Sigmoid colon (tissue), 7 donors: ENCODE data around the gene CDCP1. TPM values are rescaled to one million over a fixed set of nuclear protein-coding genes. Genes with fewer than 3 reads are reported as not detected.

Source experiments
- DNase-seq: peaks from one replicate; pipeline ENCODE4 v3.0.0-alpha.2; 2019
- H3K27ac ChIP-seq, 4 donors: fragments of 200-600 bp; sonication (generic); one replicate each; pipeline ENCODE4 v1.5.1; 2016 to 2019; ENCODE audit warnings: mild to moderate bottlenecking in 1 of 4
- H3K27me3 ChIP-seq, 3 donors: fragments of 200-600 bp; sonication (generic); one replicate each; pipeline ENCODE4 v1.5.1; 2019; ENCODE audit warnings: mild to moderate bottlenecking in 1 of 3
- H3K36me3 ChIP-seq, 4 donors: fragments of 200-600 bp; sonication (generic); one replicate each; pipeline ENCODE4 v1.5.1; 2016 to 2019
- H3K4me1 ChIP-seq, 4 donors: fragments of 200-600 bp; sonication (generic); one replicate each; pipeline ENCODE4 v1.5.1; 2017 to 2019
- H3K4me3 ChIP-seq, 4 donors: fragments of 200-600 bp; sonication (generic); one replicate each; pipeline ENCODE4 v1.5.1; 2017 to 2019; ENCODE audit warnings: mild to moderate bottlenecking in 2 of 4, moderate library complexity in 1 of 4
- H3K9me3 ChIP-seq, 4 donors: fragments of 200-600 bp in 3 of 4; sonication (generic) in 3 of 4; one replicate each; pipeline versions ENCODE4 v1.5.1 to v1.6.1; 2013 to 2019
- CTCF ChIP-seq, 4 experiments: fragments of 450-650 bp in 3 of 4; fragments of 200-600 bp in 1 of 4; IDR thresholded peaks; one replicate each; pipeline ENCODE4 v1.5.1; 2016 to 2019; ENCODE audit warnings: antibody characterized with exemption in 4 of 4, mild to moderate bottlenecking in 3 of 4, moderate library complexity in 2 of 4
- EP300 ChIP-seq, 4 donors: sonication (generic); formaldehyde crosslinking; IDR thresholded peaks; one replicate each; pipeline ENCODE4 v1.6.1; 2017; ENCODE audit warnings: antibody characterized with exemption in 4 of 4
- POLR2A ChIP-seq, 2 donors: fragments of 450-650 bp; IDR thresholded peaks; one replicate each; pipeline ENCODE4 v1.6.1; 2016; ENCODE audit warnings: antibody characterized with exemption in 2 of 2, mild to moderate bottlenecking in 2 of 2, moderate library complexity in 2 of 2
- POLR2AphosphoS5 ChIP-seq, 4 donors: sonication (generic); formaldehyde crosslinking; IDR thresholded peaks; one replicate each; pipeline ENCODE4 v1.6.1; 2017; ENCODE audit warnings: antibody characterized with exemption in 4 of 4
- WGBS, 2 donors: extraction: QIAGEN DNeasy Blood & Tissue Kit; methylation state at CpG; one replicate each; pipeline ENCODE4 v1.1.7; 2013; 5-methylcytosine and 5-hydroxymethylcytosine counted together
- intact Hi-C: fragments of 100-400 bp; cut with DNase I; formaldehyde crosslinking; loops from one replicate; pipeline ENCODE4 v1.15.1; 2023
- polyA plus RNA-seq, 3 donors: library from polyadenylated mRNA; stranded (reverse); fragments of 200-250 nt; gene quantifications; one replicate each; pipeline ENCODE4 v1.2.3, GENCODE V29; 2013
- total RNA-seq, 4 donors: library from RNA; depleted of rRNA; stranded (reverse); fragments of >200 nt; gene quantifications; one replicate each; pipeline ENCODE4 v1.1.0, GENCODE V29; 2016
- donor health status: healthy with polysubstance abuse.
- donor health status: Bipolar disorder and iron deficiency.
- donor health status: healthy.

The CDCP1 gene
- total and polyA plus RNA-seq, 7 donors = 0.71 to 35.2 (median 1.2) TPM

GRCh38 chr3:45125550-45126026 lies 20.6 kb downstream of the CDCP1 start:
- Histone ChIP-seq H3K36me3 (no peaks in the 10 kb centered on the region), H3K27me3 (no peaks in the 10 kb centered on the region), H3K4me3 (no peak overlapping the region), H3K4me1 (peaks cover 0 to 34% (median 26%) of the 10 kb centered on the region in 4 donors), H3K9me3 (no peaks in the 10 kb centered on the region), H3K27ac (no peak overlapping the region)
- no peak for DNase-seq
- 34 to 72% methylated on average over 2 of the region's 2 CpGs for WGBS, 2 donors
- TF ChIP-seq POLR2A (IDR thresholded peaks at IDR 0.05) (no peak), POLR2AphosphoS5 (IDR thresholded peaks at IDR 0.05) (no peak), CTCF (IDR thresholded peaks at IDR 0.05) (no peak), EP300 (IDR thresholded peaks at IDR 0.05) (no peak)
- intact Hi-C loops = no loop called here

- no peak for TF ChIP-seq POLR2A (IDR thresholded peaks at IDR 0.05)
- TF ChIP-seq POLR2AphosphoS5 (IDR thresholded peaks at IDR 0.05) = no peak
- TF ChIP-seq EP300 (IDR thresholded peaks at IDR 0.05) = no peak
- no peak for TF ChIP-seq CTCF (IDR thresholded peaks at IDR 0.05)
- 45 to 67% methylated on average over 2 of the region's 2 CpGs for WGBS, 2 donors
- H3K4me3 ChIP-seq = no peak overlapping the region
- no peaks in the 10 kb centered on the region for H3K27me3 ChIP-seq
- peak overlapping the region in 3 of 4 donors; percentile 70 to 77 (median 73) for H3K27ac ChIP-seq
- intact Hi-C loops = no loop called here
- H3K36me3 ChIP-seq = no peaks in the 10 kb centered on the region
- H3K9me3 ChIP-seq = no peaks in the 10 kb centered on the region
- peaks cover 0 to 34% (median 29%) of the 10 kb centered on the region in 4 donors for H3K4me1 ChIP-seq
- DNase-seq = no peak
Observed at GRCh38 chr3:45124956-45125355, 21.2 kb downstream of the CDCP1 start.

GRCh38 chr3:45124352-45124751 lies 21.8 kb downstream of the CDCP1 start:
- Histone ChIP-seq H3K36me3 (no peaks in the 10 kb centered on the region), H3K27ac (peak overlapping the region; percentile 63 to 77 (median 72)), H3K4me1 (peaks cover 0 to 37% (median 29%) of the 10 kb centered on the region in 4 donors), H3K9me3 (no peaks in the 10 kb centered on the region), H3K4me3 (no peak overlapping the region), H3K27me3 (no peaks in the 10 kb centered on the region)
- intact Hi-C loops = no loop called here
- no peak for DNase-seq
- WGBS, 2 donors = 61 to 78% methylated on average over 3 of the region's 3 CpGs
- TF ChIP-seq POLR2A (IDR thresholded peaks at IDR 0.05) = no peak
- no peak for TF ChIP-seq EP300 (IDR thresholded peaks at IDR 0.05)
- no peak for TF ChIP-seq POLR2AphosphoS5 (IDR thresholded peaks at IDR 0.05)
- no peak for TF ChIP-seq CTCF (IDR thresholded peaks at IDR 0.05)

- Histone ChIP-seq H3K4me3 (no peak overlapping the region), H3K27ac (peak overlapping the region; percentile 63 to 77 (median 72)), H3K27me3 (no peaks in the 10 kb centered on the region), H3K9me3 (no peaks in the 10 kb centered on the region), H3K36me3 (no peaks in the 10 kb centered on the region), H3K4me1 (peaks cover 0 to 37% (median 29%) of the 10 kb centered on the region in 4 donors)
- intact Hi-C loops = no loop called here
- TF ChIP-seq POLR2AphosphoS5 (IDR thresholded peaks at IDR 0.05) = peak in 1 of 4 donors; percentile 21
- TF ChIP-seq EP300 (IDR thresholded peaks at IDR 0.05) = no peak
- TF ChIP-seq CTCF (IDR thresholded peaks at IDR 0.05) = no peak
- WGBS, 2 donors = 50 to 79% methylated on average over 3 of the region's 3 CpGs
- no peak for DNase-seq
Observed at GRCh38 chr3:45123581-45124269, 22.5 kb downstream of the CDCP1 start.
